PFSK-1 (cell line): Measurements from ENCODE around the gene TRPT1.

Experiments
- FOXP2 ChIP-seq: optimal IDR thresholded peaks from 2 replicates; pipeline ENCODE3; 2011; ENCODE audit warnings: borderline replicate concordance, control low read depth, inconsistent platforms; ENCODE audit not compliant: insufficient read depth; ENCODE audit errors: extremely low read length, extremely low read depth
- POLR2AphosphoS5 ChIP-seq: IDR thresholded peaks from 2 replicates; pipeline ENCODE4 v1.6.1; 2012; ENCODE audit warnings: low read depth, mild to moderate bottlenecking, control low read depth, low read length, moderate library complexity
- SIN3A ChIP-seq: IDR thresholded peaks from 2 replicates; pipeline ENCODE4 v1.6.1; 2012; ENCODE audit warnings: mild to moderate bottlenecking, low read length, moderate library complexity, borderline replicate concordance; ENCODE audit not compliant: insufficient read depth
- TAF1 ChIP-seq: IDR thresholded peaks from 2 replicates; pipeline ENCODE4 v1.6.1; 2012; ENCODE audit warnings: low read length, control low read depth, borderline replicate concordance; ENCODE audit not compliant: insufficient read depth
- TF ChIP-seq, protein P1 (sequence below), 2 experiments: IDR thresholded peaks; 2 replicates each; pipeline versions ENCODE4 v1.6.1 to v1.8.0; 2011 to 2012; ENCODE audit warnings: low read depth in 2 of 2, low read length in 2 of 2, control low read depth in 1 of 2, inconsistent platforms in 1 of 2, mild to moderate bottlenecking in 1 of 2, moderate library complexity in 1 of 2; ENCODE audit not compliant: insufficient read depth in 1 of 2

Gene TRPT1

GRCh38 chr11:64231546-64231945, 5.6 kb upstream of the TRPT1 start:
- TF ChIP-seq FOXP2 (no peak), TAF1 (no peak), SIN3A (no peak), POLR2AphosphoS5 (no peak)
- TF ChIP-seq, protein P1, sequence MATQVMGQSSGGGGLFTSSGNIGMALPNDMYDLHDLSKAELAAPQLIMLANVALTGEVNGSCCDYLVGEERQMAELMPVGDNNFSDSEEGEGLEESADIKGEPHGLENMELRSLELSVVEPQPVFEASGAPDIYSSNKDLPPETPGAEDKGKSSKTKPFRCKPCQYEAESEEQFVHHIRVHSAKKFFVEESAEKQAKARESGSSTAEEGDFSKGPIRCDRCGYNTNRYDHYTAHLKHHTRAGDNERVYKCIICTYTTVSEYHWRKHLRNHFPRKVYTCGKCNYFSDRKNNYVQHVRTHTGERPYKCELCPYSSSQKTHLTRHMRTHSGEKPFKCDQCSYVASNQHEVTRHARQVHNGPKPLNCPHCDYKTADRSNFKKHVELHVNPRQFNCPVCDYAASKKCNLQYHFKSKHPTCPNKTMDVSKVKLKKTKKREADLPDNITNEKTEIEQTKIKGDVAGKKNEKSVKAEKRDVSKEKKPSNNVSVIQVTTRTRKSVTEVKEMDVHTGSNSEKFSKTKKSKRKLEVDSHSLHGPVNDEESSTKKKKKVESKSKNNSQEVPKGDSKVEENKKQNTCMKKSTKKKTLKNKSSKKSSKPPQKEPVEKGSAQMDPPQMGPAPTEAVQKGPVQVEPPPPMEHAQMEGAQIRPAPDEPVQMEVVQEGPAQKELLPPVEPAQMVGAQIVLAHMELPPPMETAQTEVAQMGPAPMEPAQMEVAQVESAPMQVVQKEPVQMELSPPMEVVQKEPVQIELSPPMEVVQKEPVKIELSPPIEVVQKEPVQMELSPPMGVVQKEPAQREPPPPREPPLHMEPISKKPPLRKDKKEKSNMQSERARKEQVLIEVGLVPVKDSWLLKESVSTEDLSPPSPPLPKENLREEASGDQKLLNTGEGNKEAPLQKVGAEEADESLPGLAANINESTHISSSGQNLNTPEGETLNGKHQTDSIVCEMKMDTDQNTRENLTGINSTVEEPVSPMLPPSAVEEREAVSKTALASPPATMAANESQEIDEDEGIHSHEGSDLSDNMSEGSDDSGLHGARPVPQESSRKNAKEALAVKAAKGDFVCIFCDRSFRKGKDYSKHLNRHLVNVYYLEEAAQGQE (IDR thresholded peaks at IDR 0.05; ENCODE audit: insufficient read depth in 1 of 2, low read depth in 2 of 2, low read length in 2 of 2): no peak

DNA sequence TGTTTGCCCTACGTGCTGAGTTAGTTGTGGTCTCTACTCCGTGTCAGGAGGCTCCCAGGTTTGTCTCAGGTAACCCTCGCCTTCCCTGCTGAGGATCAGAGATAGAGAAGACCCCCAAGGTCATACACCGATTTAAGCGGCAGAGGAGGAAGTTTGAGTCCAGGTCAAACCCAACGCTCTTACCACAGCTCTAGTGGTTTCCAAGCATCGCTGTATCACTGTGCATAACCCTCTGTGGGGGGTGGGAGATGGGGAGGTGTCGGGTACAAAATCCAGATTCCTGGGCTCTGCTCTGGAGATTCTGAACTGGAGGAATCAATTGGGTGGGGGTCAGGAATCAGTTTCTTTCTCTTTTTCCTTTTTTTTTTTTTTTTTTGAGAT, 5.0 kb upstream of the TRPT1 start:
- TF ChIP-seq TAF1: no peak
- TF ChIP-seq POLR2AphosphoS5: no peak
- TF ChIP-seq, protein P1 (IDR thresholded peaks at IDR 0.05; ENCODE audit: insufficient read depth in 1 of 2, low read depth in 2 of 2, low read length in 2 of 2): no peak
- TF ChIP-seq FOXP2: no peak
- no peak for TF ChIP-seq SIN3A

GRCh38 chr11:64230171-64230984, 4.4 kb upstream of the TRPT1 start, which contains the start of gene DNAJC4:
Gene DNAJC4 (plus strand): TSS chr11:64230548. CDS start chr11:64230855, 307 bp downstream.
- TF ChIP-seq, protein P1 (IDR thresholded peaks at IDR 0.05; ENCODE audit: insufficient read depth in 1 of 2, low read depth in 2 of 2, low read length in 2 of 2): no peak
- TF ChIP-seq POLR2AphosphoS5: peak; percentile 75

DNA sequence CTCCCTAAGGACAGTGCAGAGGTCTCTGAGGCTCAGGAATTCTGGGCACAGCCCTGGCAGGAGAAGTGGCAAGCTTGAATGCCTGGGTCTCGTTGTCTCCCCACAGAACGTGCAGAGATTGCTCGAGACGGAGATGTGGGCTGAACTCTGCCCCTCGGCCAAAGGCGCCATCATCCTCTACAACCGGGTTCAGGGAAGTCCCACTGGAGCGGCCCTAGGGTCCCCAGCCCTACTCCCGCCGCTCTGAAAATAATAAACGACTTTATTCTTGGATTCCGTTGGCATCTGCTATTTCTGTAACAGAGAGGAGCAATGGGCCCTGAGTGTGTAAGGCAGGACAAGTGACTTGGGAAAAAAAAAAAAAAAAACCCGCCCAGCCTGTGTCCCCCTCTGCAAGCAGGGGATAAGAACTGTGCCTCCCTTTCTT, 3.8 kb upstream of the TRPT1 start:
- TF ChIP-seq SIN3A (no peak), TAF1 (no peak), POLR2AphosphoS5 (no peak), FOXP2 (no peak)
- TF ChIP-seq, protein P1 (IDR thresholded peaks at IDR 0.05; ENCODE audit: insufficient read depth in 1 of 2, low read depth in 2 of 2, low read length in 2 of 2): no peak
